Measurements from ENCODE around the gene FBXL14.
A peak's percentile ranks its signal among the peaks of the same experiment; 100 is the strongest.
"Not testable (repeated sequence)": the region's sequence is repeated elsewhere in the genome, so short reads cannot be mapped to it uniquely, and the experiment has no call there.

FBXL14 gene

DNA sequence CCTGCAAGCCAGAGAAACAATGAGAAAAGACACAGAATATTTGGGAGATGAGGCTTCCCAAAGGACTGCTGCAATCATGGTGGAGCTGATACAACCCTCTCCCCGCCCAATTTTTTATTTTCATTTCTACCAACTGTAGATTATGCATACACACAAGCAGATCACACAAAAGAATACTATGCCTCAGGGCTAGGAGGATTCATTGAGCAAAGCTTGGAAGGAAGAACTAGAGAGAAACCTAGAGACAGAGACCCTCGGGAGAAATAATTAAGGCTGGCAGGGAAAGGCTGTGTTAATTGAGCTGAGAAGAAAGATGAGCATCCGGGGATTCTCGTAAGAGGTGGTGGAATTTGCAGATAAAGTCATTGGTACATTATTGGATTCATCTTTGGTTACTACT lies 24.8 kb upstream of the FBXL14 start:
- DNase-seq (ENCODE audit: low spot score): no peak

GRCh38 chr12:1618489-1618888 lies 24.1 kb upstream of the FBXL14 start:
- no peak for DNase-seq (ENCODE audit: low spot score)

- DNase-seq (ENCODE audit: low spot score): no peak
Measured at GRCh38 chr12:1616233-1617066, 22.1 kb upstream of the FBXL14 start.

GRCh38 chr12:1614360-1614759 lies 20.0 kb upstream of the FBXL14 start:
- DNase-seq (ENCODE audit: low spot score): no peak

DNA sequence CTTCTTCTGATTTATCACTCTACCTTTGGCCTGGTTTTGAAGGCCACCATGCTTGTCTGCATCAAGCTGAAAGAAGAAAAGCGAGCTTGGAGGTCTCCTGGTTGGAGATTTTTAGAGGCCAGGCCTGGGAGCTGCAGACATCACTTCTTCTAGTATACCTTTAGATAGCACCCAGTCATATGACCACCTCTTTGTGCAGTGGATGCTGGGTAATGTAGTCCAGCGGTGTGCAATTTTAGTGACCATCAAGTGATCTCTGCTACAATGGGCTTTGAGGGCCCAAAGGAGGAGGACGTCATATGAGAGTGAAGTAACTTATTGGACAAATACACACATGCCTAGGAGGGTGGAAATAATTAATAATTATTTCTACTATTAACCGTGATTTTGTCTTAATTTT lies 19.5 kb upstream of the FBXL14 start:
- no peak for DNase-seq (ENCODE audit: low spot score)

- peak; percentile 87 for DNase-seq (ENCODE audit: low spot score)
Measured at GRCh38 chr12:1611803-1612572, 17.6 kb upstream of the FBXL14 start.

DNA sequence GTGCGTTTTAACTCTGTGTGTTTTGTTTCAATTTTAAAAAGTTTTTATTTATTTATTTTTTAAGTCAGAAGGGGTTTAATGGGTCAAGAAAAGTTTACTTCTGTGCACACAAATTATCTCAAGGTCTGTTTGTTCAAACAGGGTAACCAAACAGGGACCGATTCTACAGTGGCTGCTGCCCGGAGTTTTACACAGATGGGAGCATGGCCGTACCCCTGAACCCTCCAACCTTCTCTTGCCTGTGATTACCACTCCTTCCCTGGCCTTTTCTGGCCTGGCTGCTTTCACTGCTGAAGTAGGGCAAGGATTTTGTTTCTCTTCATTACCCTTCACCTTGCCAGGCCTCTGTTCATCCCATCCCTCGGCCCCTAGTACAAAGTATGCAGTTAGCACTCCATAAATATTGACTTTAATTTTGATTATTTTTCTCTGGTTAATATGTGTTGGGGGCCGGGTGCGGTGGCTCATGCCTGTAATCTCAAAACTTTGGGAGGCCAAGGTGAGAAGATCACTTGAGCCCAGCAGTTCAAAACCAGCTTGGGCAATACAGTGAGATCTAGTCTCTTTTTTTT lies 15.8 kb upstream of the FBXL14 start:
- no peak for DNase-seq (ENCODE audit: low spot score)

GRCh38 chr12:1608713-1609119 lies 14.3 kb upstream of the FBXL14 start:
- DNase-seq (ENCODE audit: low spot score): no peak

DNA sequence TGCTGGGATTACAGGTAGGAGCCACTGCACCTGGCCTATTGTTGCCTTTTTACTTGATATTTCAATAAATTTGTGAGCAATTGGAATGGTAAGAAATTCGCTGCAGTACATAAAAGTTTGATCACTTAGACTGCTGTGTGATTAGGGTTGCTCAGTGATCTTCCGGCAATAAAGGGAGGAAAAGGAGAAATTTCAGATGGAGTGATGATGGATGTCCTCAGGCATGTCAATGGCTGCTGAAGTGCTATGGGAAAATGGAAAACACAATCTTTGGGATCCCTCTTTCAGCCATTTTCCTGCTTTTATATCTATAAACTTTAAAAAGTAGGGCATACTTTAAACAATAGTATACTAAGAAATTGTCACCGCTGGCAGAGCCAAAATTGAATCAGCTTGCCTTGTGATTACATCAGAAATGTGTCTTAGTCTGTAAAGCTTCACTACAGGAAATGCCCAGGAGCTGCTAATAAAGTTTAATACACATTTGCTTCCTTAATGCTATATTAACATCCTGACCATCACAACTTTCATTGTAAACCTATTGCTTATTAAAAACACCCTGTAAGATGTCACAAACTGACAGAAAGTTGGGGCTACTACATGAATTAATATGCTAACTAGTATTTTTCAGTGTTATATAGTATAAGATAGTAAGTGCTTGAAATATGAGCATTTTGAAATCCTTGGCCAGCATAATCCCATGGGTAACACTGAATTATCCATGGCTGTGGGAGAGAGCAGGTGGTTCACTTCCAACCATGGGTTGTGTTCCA lies 13.7 kb upstream of the FBXL14 start:
- no peak for DNase-seq (ENCODE audit: low spot score)

- DNase-seq (ENCODE audit: low spot score): peak; percentile 73
Measured at GRCh38 chr12:1606021-1606622, 11.7 kb upstream of the FBXL14 start.

GRCh38 chr12:1605129-1606020 lies 11.0 kb upstream of the FBXL14 start:
- DNase-seq (ENCODE audit: low spot score): peak; percentile 67

GRCh38 chr12:1604464-1604863 lies 10.1 kb upstream of the FBXL14 start:
- DNase-seq (ENCODE audit: low spot score): no peak

DNA sequence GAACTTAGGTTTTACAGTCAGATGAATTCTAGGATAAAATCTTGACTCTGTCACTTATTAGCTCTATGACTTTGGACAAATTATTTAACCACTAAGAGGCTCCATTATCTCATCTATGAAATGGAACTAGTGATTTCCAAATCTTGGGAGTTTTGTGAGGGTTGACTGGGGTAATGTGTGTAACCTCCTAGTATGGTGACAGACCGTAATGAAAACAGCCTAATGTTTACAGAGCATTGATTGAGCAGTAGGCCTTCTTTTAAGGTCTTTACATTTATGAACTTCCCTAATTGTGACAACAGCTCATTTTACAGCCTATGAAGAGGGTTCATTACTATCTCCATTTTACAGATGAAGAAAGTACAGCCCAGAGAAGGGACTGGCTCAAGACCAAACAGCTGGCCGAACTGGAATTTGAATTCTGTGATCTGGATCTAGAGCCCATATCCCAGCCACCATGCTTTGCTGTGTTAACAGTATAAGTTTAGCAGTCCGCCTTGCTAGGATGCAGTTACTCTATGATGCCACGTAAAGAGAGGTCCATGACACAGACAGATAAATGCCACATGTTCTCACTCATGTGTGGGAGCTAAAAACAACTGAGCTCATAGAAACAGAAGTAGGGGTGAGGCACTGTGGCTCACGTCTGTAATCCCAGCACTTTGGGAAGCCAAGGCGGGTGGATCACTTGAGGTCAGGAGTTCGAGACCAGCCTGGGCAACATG lies 9.1 kb upstream of the FBXL14 start:
- no peak for DNase-seq (ENCODE audit: low spot score)

DNA sequence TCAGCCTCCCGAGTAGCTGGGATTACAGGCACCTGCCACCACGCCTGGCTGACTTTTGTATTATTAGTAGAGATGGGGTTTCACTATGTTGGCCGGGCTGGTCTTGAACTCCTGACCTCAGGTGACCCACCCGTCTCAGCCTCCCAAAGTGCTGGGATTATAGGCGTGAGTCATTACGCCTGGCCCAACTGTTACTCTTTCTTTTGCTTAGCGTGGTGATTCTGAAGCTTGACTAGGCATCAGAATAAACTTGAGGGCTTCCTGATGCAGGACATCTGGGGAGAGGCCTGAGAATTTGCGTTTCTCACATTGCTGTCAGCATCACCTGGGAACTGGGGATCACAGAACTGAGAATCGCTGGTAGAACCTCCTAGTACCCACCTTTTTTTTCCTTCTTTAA lies 8.3 kb upstream of the FBXL14 start:
- DNase-seq (ENCODE audit: low spot score): not testable (repeated sequence)

DNA sequence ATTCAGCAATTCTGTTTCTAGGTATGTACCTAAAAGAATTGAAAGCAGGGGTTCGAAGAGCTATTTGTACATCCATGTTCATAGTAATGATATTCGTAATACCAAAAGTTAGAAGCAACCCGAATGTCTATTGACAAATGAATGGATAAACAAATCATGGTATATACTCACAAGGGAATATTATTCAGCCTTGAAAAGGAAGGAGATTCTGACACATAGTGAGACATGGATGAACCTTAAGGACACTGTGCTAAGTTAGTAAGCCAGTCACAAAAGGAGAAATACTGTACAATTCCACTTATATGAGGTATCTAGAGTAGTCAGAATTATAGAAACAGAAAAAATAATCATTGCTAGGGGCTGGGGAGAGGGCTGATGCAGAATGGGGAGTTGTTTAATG lies 4.4 kb upstream of the FBXL14 start:
- no peak for DNase-seq (ENCODE audit: low spot score)

- peak; percentile 56 for DNase-seq (ENCODE audit: low spot score)
Measured at GRCh38 chr12:1595690-1596347, 1.4 kb upstream of the FBXL14 start.

- no peak for DNase-seq (ENCODE audit: low spot score)
Measured at GRCh38 chr12:1595026-1595561, 713 bp upstream of the FBXL14 start.

DNA sequence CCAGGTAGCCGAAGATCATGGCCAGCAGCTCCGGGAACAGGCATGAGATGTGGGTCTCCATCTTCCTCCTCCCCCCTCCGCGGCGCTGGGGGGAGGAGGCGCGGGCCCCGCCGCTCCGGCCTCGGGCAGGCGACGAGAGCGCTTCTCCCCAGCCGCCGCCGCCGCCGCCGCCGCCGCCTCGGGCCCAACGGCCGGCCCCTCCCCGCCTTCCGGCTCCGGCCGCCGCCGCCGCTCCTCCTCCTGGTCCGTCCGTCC lies 448 bp downstream of the FBXL14 start:
- no peak for DNase-seq (ENCODE audit: low spot score)

DNA sequence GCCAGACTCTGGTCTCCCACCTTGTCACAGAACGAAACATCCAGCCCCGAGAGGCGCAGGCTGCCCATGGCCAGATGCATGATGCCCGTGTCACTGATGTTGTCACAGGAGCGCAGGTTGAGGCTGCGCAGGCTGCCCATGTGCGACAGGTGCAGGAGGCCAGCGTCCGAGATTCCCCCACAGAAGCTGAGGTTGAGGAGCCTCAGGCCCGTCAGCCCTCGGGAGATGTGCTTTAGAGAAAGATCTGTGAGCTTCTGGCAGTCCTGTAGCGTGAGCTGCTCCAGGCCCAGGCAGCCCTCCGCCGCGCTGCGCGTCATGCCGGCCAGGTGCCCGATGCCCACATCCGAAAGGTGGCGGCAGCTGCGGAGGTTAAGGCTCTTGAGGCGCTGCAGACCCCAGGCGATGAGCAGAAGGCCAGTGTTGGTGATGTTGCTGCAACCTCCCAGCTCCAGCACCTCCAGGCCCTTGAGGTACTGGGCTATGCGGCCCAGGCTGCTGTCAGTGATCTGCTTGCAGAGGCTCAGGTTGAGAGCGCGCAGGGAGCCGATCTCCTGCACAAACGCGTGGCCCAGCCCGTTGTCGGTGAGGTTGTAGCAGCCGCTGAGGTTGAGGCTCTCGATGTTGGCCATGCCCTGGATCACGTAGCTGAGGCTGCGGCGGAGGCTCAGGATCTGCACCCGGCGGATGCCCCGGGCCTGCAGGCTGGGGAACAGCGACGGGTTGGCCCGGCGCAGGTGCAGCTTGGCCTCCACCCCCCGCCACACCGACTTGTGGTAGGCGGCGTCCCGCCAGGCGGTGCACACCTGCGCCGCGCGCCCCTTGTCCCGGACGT lies 991 bp downstream of the FBXL14 start:
- no peak for DNase-seq (ENCODE audit: low spot score)

All from AG08395 (cell line).